GM12875 (cell line): ENCODE measurements around the gene TMEM182.

Experiments
- H3K4me3 ChIP-seq: one replicate; pipeline ENCODE4 v1.5.1; 2011; ENCODE audit warnings: low read depth, low read length, control low read depth
- CTCF ChIP-seq: IDR thresholded peaks from 2 replicates; pipeline ENCODE4 v1.5.1; 2011; ENCODE audit warnings: low read depth, mild to moderate bottlenecking, control low read depth, inconsistent platforms, low read length, moderate library complexity, borderline replicate concordance; ENCODE audit not compliant: insufficient read depth

The TMEM182 gene

GRCh38 chr2:102780467-102780866 is 18.6 kb downstream of the TMEM182 start:
- TF ChIP-seq CTCF, result no peak
- no peak overlapping the region for H3K4me3 ChIP-seq

- TF ChIP-seq CTCF, result no peak
- H3K4me3 ChIP-seq, result no peak overlapping the region
Observed at GRCh38 chr2:102782187-102782586, 20.4 kb downstream of the TMEM182 start.

- no peak overlapping the region for H3K4me3 ChIP-seq
- no peak for TF ChIP-seq CTCF
Observed at GRCh38 chr2:102782933-102783332, 21.1 kb downstream of the TMEM182 start.

- no peak overlapping the region for H3K4me3 ChIP-seq
- no peak for TF ChIP-seq CTCF
Observed at GRCh38 chr2:102783506-102784183, 21.8 kb downstream of the TMEM182 start.

GRCh38 chr2:102784940-102785339 is 23.1 kb downstream of the TMEM182 start:
- no peak overlapping the region for H3K4me3 ChIP-seq
- no peak for TF ChIP-seq CTCF

- no peak overlapping the region for H3K4me3 ChIP-seq
- TF ChIP-seq CTCF, result no peak
Observed at GRCh38 chr2:102788216-102788884, 26.5 kb downstream of the TMEM182 start.

GRCh38 chr2:102788885-102789260 is 27.0 kb downstream of the TMEM182 start:
- H3K4me3 ChIP-seq, result no peak overlapping the region
- TF ChIP-seq CTCF, result no peak
